Activated CD4-positive, CD25-positive, alpha-beta regulatory T cell (primary cell): ENCODE results near the gene PDX1.
"Not testable (repeated sequence)": the region's sequence is repeated elsewhere in the genome, so short reads cannot be mapped to it uniquely, and the experiment has no call there.

Source experiments
- DNase-seq, 4 experiments: peaks; one replicate each; lab custom pipeline; 2025; lab: John Stamatoyannopoulos, UW

Gene PDX1

DNA sequence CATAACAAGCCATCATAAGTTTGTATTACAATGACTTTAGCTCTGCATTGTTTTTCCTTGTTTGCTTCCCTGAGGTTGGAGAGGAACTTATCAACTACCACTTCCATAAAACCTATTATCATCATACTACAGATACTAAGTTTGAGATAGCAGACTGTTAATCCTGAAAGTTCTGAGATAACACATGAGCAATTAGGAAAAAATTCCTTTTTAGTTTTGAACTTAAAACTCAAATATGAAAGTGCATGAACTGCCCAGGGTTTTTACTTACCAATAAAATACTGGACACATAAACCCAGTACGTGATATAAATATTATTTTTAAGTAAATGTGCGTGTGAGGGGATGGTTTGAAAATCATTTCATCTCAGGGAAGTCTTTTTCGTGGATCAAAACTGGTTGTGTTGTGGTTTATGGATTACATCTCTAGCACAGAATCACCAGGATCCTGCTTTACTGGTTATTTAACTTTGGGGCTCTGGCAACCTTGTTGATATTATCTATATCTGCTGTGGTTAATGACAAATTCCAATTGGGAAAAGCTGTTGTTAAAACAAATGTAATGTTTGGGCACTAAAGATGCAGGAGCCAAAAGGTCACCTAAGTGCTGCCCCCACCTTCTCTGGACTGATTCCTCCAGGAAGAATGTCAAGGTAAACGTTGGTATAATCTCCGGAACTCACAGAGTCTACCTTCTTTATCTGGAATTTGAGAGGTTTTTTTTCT lies 36.9 kb downstream of the PDX1 start:
- no peak for DNase-seq

DNA sequence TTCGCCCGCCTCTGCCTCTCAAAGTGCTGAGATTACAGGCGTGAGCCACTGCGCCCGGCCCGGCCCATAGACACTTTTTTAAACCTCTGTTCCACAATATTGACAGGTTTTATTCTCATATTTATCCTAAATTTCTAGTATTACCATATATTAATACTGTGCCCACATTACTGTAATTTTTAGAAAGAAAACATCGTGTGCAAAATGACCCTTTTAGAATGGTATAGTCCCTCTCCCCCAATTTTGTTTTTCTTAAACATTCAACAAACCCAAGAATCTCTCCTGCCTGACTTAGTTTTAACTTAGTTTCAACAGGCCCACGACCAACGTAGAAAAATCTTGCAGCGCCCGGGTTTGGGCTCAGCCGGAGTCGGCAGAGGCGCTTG lies 40.2 kb downstream of the PDX1 start:
- DNase-seq, result no peak

DNA sequence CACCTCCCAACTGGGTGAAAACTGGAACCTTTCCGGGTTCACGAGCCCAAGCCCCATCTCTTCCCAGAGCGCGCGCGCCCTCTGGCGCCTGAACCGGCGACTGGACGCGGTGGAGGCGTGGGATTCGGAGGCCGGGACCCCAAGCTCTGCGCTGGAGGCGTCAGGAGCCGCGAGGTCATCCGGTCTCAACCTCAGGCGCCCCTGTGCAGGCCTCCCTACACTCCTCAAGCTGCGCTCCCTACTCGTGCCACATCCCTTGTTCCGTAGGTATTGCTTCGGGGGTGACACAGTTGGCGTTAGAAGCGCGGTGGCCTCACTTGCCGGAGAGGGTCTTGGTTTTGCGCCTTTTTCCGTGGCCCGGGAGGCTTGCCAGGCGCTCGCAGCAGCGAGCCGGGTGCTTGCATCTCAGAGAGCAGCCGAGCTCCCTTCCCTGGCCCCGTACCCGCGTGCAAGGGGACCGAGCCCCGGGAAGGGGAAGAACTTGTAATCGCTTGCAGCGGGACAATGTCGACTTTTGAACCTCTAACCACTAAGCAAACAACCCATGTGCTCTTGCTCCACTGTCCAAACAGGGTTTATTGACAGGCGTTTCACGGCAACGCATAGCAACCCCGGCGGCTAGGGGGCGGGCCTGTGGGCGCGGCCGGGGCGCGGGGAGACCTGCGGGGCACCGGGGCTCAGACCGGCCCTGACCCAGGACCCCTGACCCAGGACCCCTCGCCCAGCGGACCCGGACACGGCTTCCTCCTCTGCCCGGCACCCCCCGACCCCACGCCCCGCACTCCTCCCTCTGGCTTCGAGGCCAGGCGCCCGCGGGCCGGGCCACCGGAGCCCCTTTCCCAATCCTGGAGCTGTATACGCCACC lies 40.8 kb downstream of the PDX1 start:
- DNase-seq, result no peak

- no peak for DNase-seq
Observed at GRCh38 chr13:27961227-27962085, 41.7 kb downstream of the PDX1 start.

- no peak for DNase-seq
Observed at GRCh38 chr13:27962128-27962841, 42.5 kb downstream of the PDX1 start.

DNA sequence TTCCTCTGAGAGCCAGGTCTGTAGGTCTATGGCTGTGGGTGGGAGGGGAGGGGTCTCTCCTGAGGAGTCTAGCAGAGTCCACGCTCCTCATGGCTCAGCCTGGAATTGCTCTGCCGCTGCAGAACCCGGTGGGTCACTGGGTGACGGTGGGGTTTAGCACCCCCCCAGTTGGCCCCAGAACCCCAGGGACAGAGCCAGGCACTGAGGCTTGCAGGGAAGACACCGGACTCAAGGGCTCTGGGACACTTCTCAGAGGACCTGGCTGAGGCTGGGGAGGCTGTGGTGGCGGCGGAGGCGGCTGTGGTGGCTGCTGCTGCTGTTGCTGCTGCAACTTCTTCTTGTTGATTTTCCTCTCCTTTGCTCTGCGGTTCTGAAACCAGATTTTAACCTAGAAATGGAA lies 43.2 kb downstream of the PDX1 start:
- DNase-seq, result no peak

DNA sequence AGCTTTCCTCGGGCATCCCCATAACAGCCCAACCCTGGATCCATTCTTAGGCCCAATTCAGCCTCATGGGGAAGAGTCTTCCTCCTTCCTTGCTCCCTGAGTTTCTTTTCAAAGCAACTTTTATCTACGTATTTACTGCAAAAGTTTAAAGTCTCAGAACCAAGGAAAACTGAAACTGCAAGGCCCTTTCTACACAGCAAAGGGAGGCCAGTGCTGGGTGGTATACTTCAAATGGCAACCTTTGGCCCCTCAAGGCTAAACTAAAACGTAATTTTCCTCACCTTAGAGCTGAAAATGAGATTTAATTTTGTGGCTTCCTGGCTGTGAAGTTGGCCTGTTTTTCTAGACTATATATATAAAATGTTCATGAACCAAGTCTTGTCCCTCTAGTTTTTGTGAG lies 43.7 kb downstream of the PDX1 start:
- DNase-seq, result no peak

DNA sequence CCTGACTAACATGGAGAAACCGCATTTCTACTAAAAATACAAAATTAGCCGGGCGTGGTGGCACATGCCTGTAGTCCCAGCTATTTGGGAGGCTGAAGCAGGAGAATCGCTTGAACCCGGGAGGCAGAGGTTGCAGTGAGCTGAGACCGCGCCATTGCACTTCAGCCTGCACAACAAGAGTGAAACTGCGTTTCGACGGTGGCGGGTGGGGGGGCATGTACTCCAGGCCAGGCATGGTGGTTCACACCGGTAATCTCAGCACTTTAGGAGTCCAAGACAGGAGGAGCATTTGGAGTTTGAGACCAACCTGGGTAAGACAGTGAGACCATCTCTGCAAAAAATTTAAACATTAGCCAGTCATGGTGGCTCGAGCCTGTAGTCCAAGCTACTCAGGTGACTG lies 44.4 kb downstream of the PDX1 start:
- DNase-seq, result not testable (repeated sequence)

- DNase-seq, result no peak
Observed at GRCh38 chr13:27964741-27965323, 45.0 kb downstream of the PDX1 start.

- DNase-seq, result no peak
Observed at GRCh38 chr13:27965343-27965739, 45.5 kb downstream of the PDX1 start.

DNA sequence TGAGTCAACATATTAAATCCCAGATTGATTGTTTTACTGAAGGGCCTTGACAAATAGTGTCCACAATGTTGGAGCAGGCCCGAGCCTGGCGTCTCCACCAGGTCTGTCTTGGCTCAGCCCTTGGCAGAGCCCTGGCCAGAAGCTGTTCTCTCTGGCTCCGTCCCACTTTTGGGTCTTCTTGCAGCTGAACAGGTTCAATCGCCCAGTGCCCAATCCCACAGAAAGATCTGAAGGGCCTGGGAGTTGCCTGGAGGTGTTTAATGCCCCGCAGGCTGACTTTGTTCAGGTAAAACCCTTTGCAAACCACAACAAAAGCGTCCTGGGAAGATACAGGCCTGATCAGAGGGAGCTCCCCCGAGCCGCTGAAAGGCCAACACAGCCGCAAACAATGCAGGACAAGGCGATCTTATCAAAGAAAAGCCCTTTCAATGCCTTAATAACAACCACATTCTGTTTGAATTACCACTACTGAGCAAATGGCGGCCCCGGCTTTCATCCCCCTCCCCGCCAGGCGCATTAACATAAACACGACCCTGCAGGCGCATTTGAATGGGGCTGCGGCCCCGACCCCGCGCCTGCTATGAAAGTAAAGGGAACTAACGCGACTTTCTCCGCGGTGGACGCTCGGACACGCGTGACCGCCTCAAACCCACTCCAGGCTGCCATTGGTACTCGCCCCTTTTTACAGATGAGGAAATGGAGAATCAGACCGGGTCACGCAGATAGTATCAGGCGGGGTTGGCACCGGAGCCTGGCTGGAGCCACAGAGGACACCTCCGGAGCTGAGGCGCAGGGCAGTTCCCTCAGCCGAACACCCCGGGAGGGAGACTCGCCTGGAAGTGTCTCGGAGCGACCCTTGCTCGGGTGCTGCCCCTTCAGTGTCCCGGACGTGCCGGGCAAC lies 46.2 kb downstream of the PDX1 start:
- DNase-seq, result no peak

- no peak for DNase-seq
Observed at GRCh38 chr13:27966641-27967202, 46.9 kb downstream of the PDX1 start.

DNA sequence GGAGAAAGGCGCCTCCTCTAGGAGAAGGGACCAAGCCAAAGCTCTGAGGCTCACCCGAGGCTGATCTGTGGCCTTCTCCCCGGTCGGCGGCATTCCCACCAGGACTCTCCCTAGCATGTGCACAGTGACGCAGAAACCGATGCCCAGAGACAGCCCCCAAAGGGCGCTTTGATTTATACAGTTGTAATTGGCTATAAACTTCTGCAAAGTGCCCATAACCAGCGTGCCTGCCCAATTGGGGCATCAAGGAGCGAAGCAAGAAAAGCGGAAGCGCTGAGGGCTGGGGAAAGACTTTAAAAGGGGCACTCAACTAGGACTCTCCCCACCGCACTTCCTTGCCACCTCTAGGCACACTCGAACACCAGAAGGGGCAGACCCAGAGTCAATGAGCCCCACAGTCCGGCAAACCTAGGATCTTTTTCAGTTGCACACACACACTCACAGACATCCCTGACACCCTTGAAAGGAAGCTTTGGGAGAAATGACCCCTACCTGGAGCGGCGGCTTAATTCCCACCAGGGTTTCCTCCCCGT lies 47.5 kb downstream of the PDX1 start:
- no peak for DNase-seq

GRCh38 chr13:27967736-27968315 lies 48.0 kb downstream of the PDX1 start:
- no peak for DNase-seq

- no peak for DNase-seq
Observed at GRCh38 chr13:27968316-27969081, 48.7 kb downstream of the PDX1 start.

GRCh38 chr13:27969082-27969865 lies 49.5 kb downstream of the PDX1 start, which contains the start of gene CDX2:
Gene CDX2 (minus strand): TSS chr13:27969315. CDS start chr13:27969006, 309 bp downstream.
- DNase-seq, result no peak

DNA sequence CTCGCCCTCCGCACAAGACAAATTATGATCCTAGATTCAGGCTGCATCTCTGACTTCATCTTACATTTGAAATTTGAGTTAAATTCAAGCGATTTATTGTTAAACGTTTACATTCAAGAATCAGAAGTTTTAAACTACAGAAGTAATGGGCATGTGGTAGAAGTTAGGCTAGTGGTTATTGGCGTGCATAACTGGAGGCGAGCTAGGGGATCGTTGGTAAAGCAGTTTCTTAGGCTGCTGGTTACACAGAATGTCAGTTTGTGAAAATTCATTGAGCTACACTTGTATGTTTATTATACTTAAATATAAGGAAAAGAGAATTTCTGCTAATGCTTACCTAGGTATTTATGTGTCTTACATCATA lies 50.0 kb downstream of the PDX1 start:
- no peak for DNase-seq
